ENCODE measurements around the gene ZNF581. TPM values are rescaled to one million over a fixed set of nuclear protein-coding genes. Genes with fewer than 3 reads are reported as not detected.

ZNF581 gene
- total RNA-seq, 1 donor from 2014 or later, result 9.4 TPM

DNA sequence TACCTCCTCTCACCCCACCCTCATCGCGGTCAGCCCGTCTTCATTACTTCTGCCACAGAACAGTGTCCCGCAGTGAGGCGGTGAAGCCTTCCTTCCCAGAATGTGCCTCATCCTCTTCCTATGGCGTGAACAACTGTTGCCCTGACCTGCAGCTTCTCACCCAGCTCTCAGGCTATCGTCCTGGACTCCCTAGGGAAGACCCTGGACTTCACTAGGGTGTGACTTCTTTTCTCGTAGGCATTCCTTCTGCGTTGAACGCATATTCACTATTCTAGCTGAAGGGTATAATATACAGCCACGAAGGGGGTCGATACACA lies 37.0 kb upstream of the ZNF581 start:
- ATAC-seq (no peak), DNase-seq (no peak)
- intact Hi-C loops (cut with micrococcal nuclease), result loop anchor here (10.0 kb wide), 1 partner anchor 92 kb away; no protein-coding TSS in a partner anchor

DNA sequence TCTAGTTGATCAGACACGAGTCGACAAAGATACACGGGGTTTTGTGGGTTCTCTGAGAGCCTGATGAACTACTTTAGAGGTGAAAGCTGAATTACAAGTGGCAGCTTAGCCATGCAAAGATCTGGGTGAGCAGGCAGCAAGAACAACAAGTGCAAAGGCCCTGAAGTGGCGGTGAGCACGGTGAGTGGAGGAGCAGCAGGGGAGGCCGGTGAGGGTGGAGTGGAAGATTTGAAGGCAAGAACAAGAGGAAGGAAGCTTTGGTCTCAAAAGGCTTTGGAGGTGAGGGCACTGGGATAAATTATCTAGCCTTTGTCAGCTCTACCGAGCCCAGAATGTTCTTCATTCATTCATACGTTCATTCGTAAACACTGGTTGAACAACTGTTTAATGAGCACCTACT lies 36.6 kb upstream of the ZNF581 start:
- no peak for ATAC-seq
- intact Hi-C loops (cut with micrococcal nuclease), result loop anchor here (10.0 kb wide), 1 partner anchor 92 kb away; no protein-coding TSS in a partner anchor
- no peak for DNase-seq

DNA sequence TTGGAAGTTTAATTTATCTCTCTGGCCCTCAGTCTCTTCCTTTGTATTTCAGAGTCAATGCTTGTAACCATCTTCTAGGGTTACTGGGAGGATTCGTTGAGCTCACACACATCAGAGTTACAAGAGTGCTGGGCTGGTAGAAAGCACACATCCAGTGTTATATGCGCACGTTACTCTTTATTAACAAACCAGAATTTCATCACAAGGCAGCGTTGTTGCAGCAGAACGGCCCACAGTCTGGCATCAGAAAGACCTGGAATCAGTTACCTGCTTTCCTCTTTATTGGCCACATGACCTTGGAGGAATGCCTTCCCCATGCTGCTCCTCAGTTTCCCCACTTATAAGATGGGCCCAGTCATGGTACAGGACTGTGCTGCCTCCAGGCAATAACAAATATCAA lies 34.1 kb upstream of the ZNF581 start:
- intact Hi-C loops (cut with micrococcal nuclease), result loop anchor here (10.0 kb wide), 1 partner anchor 95 kb away; no protein-coding TSS in a partner anchor
- DNase-seq, result no peak
- ATAC-seq, result no peak

DNA sequence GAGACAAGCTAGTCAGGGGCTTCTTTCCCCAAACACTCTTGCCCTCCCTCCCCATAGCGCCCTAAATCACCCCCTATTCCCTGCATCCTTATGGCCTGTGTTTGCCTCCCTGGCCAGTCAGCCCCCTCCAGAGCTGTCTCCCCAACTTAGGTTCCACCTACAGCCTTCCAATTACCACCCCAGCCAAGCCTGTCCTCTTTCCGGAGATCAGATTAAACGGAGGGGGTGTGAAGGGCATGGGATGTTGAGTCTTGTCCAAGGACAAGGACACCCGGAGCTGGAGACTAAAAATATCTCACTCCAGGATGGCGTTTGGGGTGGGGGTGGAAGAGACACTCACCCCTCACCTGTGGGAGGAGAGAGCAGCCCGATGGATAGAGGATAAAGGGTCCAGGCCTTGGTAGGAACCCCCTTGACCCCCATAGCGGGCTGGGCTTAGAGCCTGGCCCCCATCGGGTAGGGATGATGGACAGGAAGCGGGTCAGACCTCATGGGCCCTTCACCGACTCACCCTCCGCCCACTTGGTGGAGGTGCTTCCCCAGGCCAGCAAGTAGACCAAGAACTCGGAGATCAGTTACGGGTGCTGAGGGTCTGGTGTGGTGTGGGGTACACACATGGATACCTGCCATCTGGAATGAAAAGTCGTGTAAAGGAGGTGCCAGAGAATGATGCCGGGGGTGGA lies 32.0 kb upstream of the ZNF581 start:
- intact Hi-C loops (cut with micrococcal nuclease), result no loop called here
- ATAC-seq (peak; percentile 79), DNase-seq (peak; percentile 37)

DNA sequence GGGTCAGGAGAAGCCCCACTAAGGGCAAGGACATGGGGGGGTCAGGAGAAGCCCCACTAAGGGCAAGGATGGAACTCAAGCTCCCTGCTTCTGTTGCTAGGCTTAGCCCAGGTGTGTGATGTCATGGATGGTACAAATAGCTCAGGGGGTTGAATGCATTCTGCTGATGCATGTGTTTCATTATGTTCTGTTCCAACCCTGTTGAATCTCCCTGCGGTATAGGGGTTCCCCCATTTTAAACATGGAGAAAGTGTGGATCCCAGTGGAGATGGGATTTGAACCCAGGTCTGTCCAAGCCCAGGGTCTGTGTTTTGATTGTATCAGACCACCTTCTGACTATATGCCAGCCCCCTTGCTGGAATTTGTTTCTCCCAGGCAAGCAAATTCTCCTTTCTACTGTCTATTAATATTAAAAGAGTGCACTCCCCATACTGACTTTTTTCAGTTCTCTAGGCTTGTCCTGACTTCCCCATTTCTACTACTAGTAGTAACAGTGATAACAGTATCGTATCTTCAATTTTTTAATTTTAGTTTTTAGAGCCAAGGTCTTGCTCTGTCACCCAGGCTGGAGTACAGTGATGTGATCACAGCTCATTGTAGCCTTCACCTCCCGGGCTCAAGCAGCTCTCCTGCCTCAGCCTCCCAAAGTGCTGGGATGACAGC lies 31.3 kb upstream of the ZNF581 start:
- ATAC-seq (peak; percentile 34), DNase-seq (no peak)
- intact Hi-C loops (cut with micrococcal nuclease), result no loop called here

DNA sequence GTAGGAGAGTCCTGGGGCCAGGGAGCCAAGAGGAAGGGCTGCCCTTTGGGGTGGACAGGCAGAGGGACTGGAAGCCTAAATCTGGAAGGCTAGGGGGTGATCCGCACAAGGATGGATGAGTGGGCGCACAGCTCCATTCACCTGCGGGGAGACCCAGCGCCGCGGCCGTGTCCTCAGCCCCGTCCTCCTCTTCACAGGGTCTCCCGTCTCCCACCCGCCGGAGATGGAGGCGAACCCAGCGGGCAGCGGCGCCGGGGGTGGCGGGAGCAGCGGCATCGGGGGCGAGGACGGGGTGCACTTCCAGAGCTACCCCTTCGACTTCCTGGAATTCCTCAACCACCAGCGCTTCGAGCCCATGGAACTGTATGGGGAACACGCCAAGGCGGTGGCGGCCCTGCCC lies 30.1 kb upstream of the ZNF581 start:
- ATAC-seq (no peak), DNase-seq (no peak)
- intact Hi-C loops (cut with micrococcal nuclease), result no loop called here

DNA sequence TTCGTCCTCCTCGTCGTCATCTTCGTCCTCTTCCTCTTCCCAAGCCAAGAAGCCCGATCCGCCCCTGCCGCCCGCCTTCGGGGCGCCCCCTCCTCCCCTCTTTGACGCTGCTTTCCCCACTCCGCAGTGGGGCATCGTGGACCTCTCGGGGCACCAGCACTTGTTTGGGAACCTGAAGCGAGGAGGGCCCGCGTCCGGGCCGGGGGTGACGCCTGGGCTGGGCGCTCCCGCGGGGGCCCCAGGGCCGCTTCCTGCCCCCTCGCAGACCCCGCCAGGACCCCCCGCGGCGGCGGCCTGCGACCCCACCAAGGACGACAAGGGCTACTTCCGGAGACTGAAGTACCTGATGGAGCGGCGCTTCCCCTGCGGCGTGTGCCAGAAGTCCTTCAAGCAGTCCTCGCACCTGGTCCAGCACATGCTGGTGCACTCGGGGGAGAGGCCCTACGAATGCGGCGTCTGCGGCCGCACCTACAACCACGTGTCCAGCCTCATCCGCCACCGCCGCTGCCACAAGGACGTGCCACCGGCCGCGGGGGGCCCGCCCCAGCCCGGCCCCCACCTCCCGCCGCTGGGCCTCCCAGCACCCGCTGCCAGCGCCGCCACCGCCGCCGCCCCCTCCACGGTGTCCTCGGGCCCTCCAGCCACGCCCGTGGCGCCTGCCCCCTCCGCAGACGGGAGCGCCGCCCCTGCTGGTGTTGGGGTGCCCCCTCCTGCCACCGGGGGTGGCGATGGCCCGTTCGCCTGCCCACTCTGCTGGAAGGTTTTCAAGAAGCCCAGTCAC lies 29.3 kb upstream of the ZNF581 start:
- DNase-seq, result no peak
- ATAC-seq, result no peak
- intact Hi-C loops (cut with micrococcal nuclease), result no loop called here

DNA sequence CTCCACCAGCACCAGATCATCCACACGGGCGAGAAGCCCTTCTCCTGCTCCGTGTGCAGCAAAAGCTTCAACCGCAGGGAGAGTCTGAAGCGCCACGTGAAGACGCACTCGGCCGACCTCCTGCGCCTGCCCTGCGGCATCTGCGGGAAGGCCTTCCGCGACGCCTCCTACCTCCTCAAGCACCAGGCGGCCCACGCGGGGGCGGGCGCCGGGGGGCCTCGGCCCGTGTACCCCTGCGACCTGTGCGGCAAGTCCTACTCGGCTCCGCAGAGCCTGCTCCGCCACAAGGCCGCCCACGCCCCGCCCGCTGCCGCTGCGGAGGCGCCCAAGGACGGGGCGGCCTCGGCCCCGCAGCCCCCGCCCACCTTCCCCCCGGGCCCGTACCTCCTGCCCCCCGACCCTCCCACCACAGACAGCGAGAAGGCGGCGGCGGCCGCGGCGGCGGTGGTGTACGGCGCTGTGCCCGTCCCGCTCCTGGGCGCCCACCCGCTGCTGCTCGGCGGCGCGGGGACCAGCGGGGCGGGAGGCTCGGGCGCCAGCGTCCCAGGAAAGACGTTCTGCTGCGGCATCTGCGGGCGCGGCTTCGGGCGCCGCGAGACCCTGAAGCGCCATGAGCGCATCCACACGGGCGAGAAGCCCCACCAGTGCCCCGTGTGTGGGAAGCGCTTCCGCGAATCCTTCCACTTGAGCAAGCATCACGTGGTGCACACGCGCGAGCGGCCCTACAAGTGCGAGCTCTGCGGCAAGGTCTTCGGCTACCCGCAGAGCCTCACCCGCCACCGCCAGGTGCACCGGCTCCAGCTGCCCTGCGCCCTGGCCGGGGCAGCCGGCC lies 28.5 kb upstream of the ZNF581 start:
- DNase-seq (no peak), ATAC-seq (no peak)
- intact Hi-C loops (cut with micrococcal nuclease), result no loop called here

DNA sequence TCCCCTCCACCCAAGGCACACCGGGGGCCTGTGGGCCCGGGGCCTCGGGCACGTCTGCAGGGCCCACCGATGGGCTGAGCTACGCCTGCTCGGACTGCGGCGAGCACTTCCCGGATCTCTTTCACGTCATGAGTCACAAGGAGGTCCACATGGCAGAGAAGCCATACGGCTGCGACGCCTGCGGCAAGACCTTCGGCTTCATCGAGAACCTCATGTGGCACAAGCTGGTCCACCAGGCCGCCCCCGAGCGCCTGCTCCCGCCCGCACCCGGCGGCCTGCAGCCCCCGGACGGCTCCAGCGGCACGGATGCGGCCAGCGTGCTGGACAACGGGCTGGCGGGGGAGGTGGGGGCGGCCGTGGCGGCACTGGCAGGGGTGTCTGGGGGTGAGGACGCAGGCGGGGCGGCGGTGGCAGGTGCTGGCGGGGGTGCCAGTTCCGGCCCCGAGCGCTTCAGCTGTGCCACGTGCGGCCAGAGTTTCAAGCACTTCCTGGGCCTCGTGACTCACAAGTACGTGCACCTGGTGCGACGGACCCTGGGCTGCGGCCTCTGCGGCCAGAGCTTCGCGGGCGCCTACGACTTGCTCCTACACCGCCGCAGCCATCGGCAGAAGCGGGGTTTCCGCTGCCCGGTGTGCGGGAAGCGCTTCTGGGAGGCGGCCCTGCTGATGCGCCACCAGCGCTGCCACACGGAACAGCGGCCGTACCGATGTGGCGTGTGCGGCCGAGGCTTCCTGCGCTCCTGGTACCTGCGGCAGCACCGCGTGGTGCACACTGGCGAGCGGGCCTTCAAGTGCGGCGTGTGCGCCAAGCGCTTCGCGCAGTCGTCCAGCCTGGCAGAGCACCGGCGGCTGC lies 27.7 kb upstream of the ZNF581 start:
- intact Hi-C loops (cut with micrococcal nuclease), result no loop called here
- ATAC-seq (no peak), DNase-seq (no peak)

DNA sequence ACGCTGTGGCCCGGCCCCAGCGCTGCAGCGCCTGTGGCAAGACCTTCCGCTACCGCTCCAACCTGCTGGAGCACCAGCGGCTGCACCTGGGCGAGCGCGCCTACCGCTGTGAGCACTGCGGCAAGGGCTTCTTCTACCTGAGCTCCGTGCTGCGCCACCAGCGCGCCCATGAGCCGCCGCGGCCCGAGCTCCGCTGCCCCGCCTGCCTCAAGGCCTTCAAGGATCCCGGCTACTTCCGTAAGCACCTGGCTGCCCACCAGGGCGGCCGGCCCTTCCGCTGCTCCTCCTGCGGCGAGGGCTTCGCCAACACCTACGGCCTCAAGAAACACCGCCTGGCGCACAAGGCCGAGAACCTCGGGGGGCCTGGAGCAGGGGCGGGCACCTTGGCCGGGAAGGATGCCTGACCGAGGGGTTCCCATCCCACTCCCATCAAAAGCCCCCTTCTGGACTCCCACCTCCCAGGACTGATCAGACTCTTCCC lies 27.0 kb upstream of the ZNF581 start:
- ATAC-seq, result no peak
- DNase-seq, result no peak
- intact Hi-C loops (cut with micrococcal nuclease), result no loop called here

DNA sequence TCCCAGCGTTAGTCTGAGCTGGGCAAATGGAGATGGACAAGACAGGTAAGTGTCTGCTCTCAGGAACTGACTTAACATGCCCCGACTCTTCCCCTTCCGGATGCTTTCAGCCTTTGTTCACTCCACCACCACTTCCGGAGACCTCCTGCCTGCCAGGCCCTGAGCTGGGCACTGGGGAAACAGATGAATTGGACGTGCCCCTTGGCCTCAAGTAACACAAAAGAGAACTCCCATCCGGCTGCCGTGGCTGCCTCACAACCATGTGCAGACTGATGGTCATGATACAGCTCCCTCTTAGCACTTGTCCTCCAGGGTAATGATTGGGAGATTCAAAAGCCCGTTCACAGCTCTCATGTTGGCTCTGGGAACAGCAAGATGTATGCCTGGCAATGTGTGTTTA lies 26.0 kb upstream of the ZNF581 start:
- DNase-seq (no peak), ATAC-seq (no peak)
- intact Hi-C loops (cut with micrococcal nuclease), result no loop called here

DNA sequence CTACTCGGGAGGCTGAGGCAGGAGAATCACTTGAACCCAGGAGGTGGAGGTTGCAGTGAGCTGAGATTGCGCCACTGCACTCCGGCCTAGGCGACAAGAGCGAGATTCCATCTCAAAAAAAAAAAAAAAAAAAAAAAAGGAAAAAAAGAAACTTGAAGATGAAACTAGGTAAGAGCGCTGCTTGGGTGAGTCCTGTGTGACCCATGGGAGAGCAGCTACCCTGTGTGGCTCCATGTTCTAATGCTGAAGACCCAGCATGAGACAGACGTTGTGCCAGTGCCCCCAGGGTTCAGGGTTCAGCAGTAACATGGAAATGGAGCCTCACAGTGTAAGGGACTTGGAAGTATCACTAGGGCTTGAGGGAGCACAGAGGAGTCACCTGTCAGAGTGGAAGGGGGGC lies 25.0 kb upstream of the ZNF581 start:
- intact Hi-C loops (cut with micrococcal nuclease), result no loop called here
- DNase-seq, result no peak
- no peak for ATAC-seq

DNA sequence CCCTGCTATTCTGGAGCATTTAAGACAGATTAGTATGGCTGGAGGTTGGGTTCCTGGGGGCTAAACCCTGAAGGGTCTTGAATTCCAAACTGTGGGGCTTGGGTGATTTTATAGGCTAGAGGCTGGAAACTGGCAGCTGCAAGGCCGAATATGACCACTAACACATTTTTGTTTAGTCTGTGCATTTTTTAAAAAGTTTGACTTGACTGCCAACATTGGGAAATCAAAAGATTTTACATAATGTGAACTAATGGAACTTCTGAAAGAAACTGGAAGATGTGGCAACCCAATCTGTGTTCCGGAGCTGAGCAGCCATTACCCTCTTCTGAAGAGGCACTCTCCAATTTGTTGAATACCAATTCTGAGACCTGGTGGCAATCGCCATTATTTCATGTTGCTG lies 24.2 kb upstream of the ZNF581 start:
- no peak for ATAC-seq
- DNase-seq, result no peak
- intact Hi-C loops (cut with micrococcal nuclease), result no loop called here

DNA sequence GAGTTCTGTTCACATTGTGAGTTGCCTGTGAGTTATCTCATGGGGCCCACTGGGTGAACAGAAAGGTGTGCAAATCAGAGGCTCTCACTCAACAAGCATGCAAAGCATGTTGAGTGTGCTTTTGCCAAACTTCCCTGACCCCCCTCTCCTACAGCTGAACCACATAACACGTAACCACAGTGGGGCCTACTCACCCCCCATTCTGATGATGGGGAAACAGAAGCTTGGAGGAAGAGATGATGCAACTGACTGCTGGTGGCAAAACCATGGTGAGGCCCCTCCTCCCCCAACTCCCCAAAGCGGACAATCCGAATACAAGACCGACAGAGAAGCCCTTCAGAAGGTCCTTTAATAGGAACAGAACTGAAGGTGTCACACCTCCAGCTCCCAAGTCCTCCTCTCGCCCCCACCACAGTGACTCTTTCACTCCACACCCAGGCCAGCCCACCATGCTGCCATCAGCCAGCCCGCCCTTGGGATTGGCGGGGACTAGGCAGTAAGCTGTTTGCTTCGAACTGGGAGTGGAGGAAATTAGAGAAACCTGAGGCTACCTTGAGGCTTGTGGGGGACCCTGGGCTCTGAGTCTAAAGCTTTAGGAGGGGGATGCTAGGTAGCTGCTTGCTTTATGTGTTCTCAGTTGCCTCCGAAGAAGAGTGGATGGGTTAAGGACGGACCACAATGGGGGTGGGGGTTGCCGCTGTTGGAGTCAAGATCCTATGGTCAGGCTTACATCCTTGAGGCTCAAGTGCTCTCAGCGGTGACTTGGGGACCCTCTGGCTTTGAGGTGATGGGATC lies 22.8 kb upstream of the ZNF581 start:
- intact Hi-C loops (cut with micrococcal nuclease), result no loop called here
- ATAC-seq, result no peak
- DNase-seq, result peak; percentile 12

DNA sequence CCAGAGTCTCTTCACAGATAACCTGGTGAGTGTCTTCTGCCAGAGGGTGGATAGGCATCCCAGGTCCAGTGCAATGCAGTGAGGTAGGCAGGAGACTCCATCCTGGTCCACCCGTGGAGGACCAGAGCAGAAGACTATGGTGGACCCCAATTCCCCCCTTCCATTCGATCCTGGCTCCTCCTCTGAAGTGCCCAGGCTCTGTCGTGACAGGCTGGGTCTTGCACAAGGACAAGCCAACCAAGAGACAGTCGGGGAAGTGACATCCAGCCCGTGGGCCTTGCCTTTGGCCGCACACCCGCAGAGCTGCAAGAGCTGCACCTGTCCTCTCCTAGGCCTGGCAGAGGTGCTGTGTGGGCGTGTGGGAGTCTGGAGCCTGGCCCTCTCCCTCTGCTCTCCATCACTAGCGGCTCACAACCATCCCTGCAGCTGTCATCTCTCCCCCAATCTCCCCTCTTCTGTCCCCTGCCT lies 22.2 kb upstream of the ZNF581 start:
- ATAC-seq, result no peak
- intact Hi-C loops (cut with micrococcal nuclease), result no loop called here
- DNase-seq, result peak; percentile 31

DNA sequence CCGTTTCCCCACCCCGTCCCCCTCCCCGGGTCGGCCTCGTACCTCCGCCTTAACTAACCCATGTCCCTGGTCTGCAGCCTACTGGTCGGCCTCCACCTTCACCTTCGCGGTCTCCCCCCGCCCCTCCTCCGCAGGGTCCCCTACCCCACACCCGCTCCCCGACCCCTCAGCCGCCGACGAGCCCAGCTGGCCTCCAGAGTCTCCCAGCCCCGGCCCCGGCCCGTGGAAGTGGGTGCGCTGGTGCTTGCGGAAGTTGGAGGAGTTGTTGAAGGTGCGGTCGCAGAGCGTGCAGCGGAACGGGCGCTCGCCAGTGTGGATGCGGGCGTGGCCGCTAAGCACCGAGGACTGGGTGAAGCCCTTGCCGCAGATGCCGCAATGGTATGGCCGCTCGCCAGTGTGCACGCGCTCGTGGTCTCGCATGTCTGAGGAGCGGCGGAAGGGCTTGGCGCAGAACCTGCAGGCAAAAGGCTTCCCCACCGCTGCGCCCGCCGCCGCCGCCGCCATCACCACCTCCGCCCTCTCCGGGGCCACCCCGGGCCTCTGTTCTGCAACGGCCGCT lies 21.7 kb upstream of the ZNF581 start:
- peak; percentile 41 for DNase-seq
- ATAC-seq, result no peak
- intact Hi-C loops (cut with micrococcal nuclease), result no loop called here

DNA sequence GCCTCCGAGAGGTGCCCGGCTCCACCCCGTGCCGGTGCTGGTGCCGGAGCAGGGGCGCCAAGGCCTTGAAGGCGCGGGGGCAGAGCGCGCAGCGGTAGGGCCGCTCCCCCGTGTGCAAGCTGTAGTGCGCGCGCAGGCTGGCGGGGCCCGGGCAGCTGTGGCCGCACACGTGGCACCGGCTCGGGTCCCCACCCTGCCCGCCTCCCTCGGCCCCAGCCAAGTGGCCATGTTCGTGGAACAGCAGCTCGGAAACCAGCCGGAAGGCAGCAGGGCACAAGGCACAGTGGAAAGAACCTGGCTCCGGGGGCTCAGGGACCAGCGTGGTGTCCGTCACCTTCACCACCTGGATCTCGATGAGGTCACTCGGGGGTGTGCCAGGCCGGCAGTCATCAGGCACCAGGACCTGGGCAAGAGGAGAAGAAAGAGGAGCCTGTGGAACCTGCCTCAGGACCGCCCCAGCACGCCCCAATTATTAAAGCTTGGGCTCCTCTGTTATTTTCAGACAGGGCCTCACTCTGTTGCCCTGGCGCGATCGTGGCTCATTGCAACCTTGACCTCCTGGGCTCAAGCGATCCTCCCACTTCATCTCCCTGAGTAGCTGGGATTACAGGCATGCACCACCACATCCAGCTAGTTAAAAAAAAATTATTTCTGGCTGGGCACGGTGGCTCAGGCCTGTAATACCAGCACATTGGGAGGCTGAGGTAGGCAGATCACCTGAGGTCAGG lies 21.0 kb upstream of the ZNF581 start:
- intact Hi-C loops (cut with micrococcal nuclease), result no loop called here
- DNase-seq, result peak; percentile 40
- ATAC-seq, result no peak
